MCF 10A (cell line): ENCODE data around the gene DSTN. TPM values are rescaled to one million over a fixed set of nuclear protein-coding genes. Genes with fewer than 3 reads are reported as not detected.

Experiments used
- BruUV-seq: library from RNA; stranded (reverse); fragments of 400-500 nt; replicated peaks from 2 replicates; lab custom pipeline; 2021; lab: Mats Ljungman, UMichigan
- CTCF ChIA-PET: fragments of 300-600 bp; sonication (Branson Sonifier 250); formaldehyde crosslinking; extraction: SDS; loops from one replicate; lab custom pipeline; 2021; ENCODE audit warnings: antibody characterized with exemption, inconsistent platforms; lab: Yijun Ruan, JAX
- POLR2A ChIA-PET: fragments of 300-600, 350-650 bp; sonication (Branson Sonifier 250); formaldehyde crosslinking; extraction: SDS; loops from one replicate; lab custom pipeline; 2020; ENCODE audit warnings: antibody characterized with exemption, inconsistent platforms; lab: Yijun Ruan, JAX
- DNase-seq: peaks from one replicate; pipeline ENCODE4 v3.0.0-alpha.2; 2018; ENCODE audit not compliant: unreplicated experiment
- H3K27ac Mint-ChIP-seq: one replicate; pipeline ENCODE4 v1.8.0; 2022; ENCODE audit warnings: mild to moderate bottlenecking, low read depth, mixed read lengths; ENCODE audit not compliant: unreplicated experiment
- H3K27me3 Mint-ChIP-seq: one replicate; pipeline ENCODE4 v1.8.0; 2022; ENCODE audit warnings: mixed read lengths; ENCODE audit not compliant: insufficient read depth, unreplicated experiment
- H3K36me3 Mint-ChIP-seq: one replicate; pipeline ENCODE4 v1.8.0; 2022; ENCODE audit warnings: mild to moderate bottlenecking, moderate library complexity, mixed read lengths; ENCODE audit not compliant: insufficient read depth, unreplicated experiment
- H3K4me1 Mint-ChIP-seq: one replicate; pipeline ENCODE4 v1.8.0; 2022; ENCODE audit warnings: mixed read lengths; ENCODE audit not compliant: insufficient read depth, unreplicated experiment
- H3K4me3 Mint-ChIP-seq: one replicate; pipeline ENCODE4 v1.8.0; 2022; ENCODE audit warnings: mild to moderate bottlenecking, moderate library complexity, mixed read lengths; ENCODE audit not compliant: unreplicated experiment
- H3K9me3 Mint-ChIP-seq: one replicate; pipeline ENCODE4 v1.8.0; 2022; ENCODE audit warnings: mixed read lengths; ENCODE audit not compliant: unreplicated experiment
- CTCF ChIP-seq: fragments of 200-600 bp; IDR thresholded peaks from one replicate; pipeline ENCODE4 v1.8.0; 2022; ENCODE audit warnings: antibody characterized with exemption, mild to moderate bottlenecking; ENCODE audit not compliant: unreplicated experiment
- intact Hi-C: fragments of 100-400 bp; cut with micrococcal nuclease; formaldehyde crosslinking; loops from 2 replicates; pipeline ENCODE4 v1.14.1; 2022
- total RNA-seq: library from RNA; stranded (reverse); gene quantifications from 2 replicates; pipeline ENCODE4 v1.2.3, GENCODE V29; 2022

Gene DSTN
- total RNA-seq, 1 experiment from 2014 or later, result 280 TPM

DNA sequence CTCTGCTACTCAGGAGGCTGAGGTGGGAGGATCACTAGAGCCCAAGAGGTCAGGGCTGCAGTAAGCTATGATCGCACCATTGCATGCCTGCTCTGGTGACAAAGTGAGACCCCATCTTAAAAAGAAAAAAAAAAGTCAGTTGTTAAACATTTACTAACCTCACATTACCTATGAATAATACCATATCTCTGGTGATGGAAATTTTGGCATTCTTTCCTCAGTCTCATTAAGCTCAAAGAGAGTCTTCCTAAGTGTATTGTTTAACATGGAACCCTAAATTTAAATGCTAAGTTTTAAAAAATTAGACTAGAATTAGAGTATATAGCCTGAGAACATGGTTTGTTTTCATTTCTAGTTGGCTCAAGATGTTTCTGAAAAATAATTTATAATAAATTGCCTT, 27.4 kb upstream of the DSTN start:
- Mint-ChIP-seq H3K27ac (no peak overlapping the region), H3K36me3 (no peaks in the 10 kb centered on the region), H3K4me3 (no peak overlapping the region), H3K27me3 (no peaks in the 10 kb centered on the region), H3K9me3 (no peaks in the 10 kb centered on the region), H3K4me1 (peaks cover 27% of the 10 kb centered on the region)
- TF ChIP-seq CTCF, result no peak
- no TSS peak for BruUV-seq
- intact Hi-C loops, result loop anchor here (1.0 kb wide), 2 partner anchors 16 to 27 kb away; no protein-coding TSS in a partner anchor
- DNase-seq, result no peak
- POLR2A ChIA-PET, result interaction anchor here (0.6 to 9.9 kb wide), 28 partner anchors 8 to 964 kb away, joined by 3 to 348 read pairs (median 4); partner anchors contain the start of genes BFSP1 and DSTN
- CTCF ChIA-PET, result interaction anchor here (0.6 to 7.9 kb wide), 18 partner anchors 9 to 738 kb away, joined by 3 to 75 read pairs (median 4); partner anchors contain the start of gene DSTN

DNA sequence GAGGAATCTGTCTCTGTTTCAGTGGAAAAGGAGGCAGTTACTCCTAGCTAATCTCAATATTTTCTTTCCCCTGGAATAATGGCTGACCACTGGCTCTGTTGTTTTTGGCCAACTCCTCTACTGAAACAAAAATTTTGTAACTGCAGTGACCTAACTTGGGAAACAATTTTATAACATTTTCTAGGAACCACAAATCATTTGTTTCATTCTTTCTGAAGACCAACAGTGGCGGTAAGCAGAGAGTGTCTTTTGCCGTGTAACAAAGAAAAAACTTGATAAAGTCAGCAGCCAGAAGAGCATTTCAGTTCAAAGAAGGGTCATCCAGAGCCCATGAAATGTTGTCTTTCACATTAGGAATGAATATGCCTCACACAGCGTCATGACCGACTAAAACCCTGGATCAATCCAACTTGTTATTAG, 26.9 kb upstream of the DSTN start:
- Mint-ChIP-seq H3K36me3 (no peaks in the 10 kb centered on the region), H3K4me1 (peaks cover 27% of the 10 kb centered on the region), H3K9me3 (no peaks in the 10 kb centered on the region), H3K27me3 (no peaks in the 10 kb centered on the region), H3K4me3 (no peak overlapping the region), H3K27ac (no peak overlapping the region)
- no TSS peak for BruUV-seq
- ChIA-PET CTCF (interaction anchor here (0.6 to 7.9 kb wide), 15 partner anchors 10 to 454 kb away, joined by 3 to 75 read pairs (median 4); partner anchors contain the start of gene DSTN), POLR2A (interaction anchor here (0.6 to 9.9 kb wide), 27 partner anchors 8 to 963 kb away, joined by 3 to 348 read pairs (median 5); partner anchors contain the start of genes BFSP1, DSTN, RRBP1 and ZNF133)
- no peak for TF ChIP-seq CTCF
- DNase-seq, result peak; percentile 71
- intact Hi-C loops, result loop anchor here (1.0 kb wide), 2 partner anchors 15 to 26 kb away; no protein-coding TSS in a partner anchor

- CTCF ChIA-PET, result interaction anchor here (0.6 to 7.9 kb wide), 17 partner anchors 9 to 966 kb away, joined by 3 to 75 read pairs (median 4); partner anchors contain the start of genes BFSP1 and DSTN
- POLR2A ChIA-PET, result interaction anchor here (0.6 to 9.9 kb wide), 17 partner anchors 7 to 923 kb away, joined by 3 to 348 read pairs (median 5); partner anchors contain the start of genes BFSP1, DSTN, RRBP1 and ZNF133
- no peak for TF ChIP-seq CTCF
- H3K4me1 Mint-ChIP-seq, result peaks cover 24% of the 10 kb centered on the region
- no peak overlapping the region for H3K27ac Mint-ChIP-seq
- no peak for DNase-seq
- H3K27me3 Mint-ChIP-seq, result no peaks in the 10 kb centered on the region
- H3K4me3 Mint-ChIP-seq, result no peak overlapping the region
- H3K36me3 Mint-ChIP-seq, result no peaks in the 10 kb centered on the region
- H3K9me3 Mint-ChIP-seq, result no peaks in the 10 kb centered on the region
- no TSS peak for BruUV-seq
- intact Hi-C loops, result no loop called here
Observed at GRCh38 chr20:17543531-17544131, 26.2 kb upstream of the DSTN start.

DNA sequence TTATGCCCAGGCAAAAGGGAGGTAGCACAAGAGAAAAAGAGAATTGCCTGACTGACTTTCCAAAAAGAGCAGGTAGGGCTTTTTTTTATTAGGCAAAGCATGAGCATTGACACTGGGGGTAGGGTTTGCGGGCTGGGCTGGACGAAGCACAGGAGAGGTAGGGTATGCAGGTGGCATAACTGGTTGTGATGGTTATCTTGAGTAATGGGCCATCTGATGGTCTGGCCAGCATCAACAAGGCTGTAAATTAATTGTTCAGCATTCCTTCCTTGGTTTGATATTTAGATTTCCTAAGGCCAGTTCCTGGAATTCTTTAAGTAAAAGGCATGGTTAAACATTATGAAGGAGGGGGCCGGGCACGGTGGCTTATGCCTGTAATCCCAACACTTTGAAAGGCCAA, 24.7 kb upstream of the DSTN start:
- no TSS peak for BruUV-seq
- ChIA-PET POLR2A (interaction anchor here (1.1 to 9.9 kb wide), 3 partner anchors 14 to 41 kb away, joined by 3 to 348 read pairs (median 214); partner anchors contain the start of gene DSTN), CTCF (interaction anchor here (0.6 to 7.9 kb wide), 6 partner anchors 9 to 413 kb away, joined by 3 to 75 read pairs (median 5); partner anchors contain the start of gene DSTN)
- intact Hi-C loops, result no loop called here
- H3K4me3 Mint-ChIP-seq, result no peak overlapping the region
- H3K4me1 Mint-ChIP-seq, result peaks cover 22% of the 10 kb centered on the region
- no peak overlapping the region for H3K27ac Mint-ChIP-seq
- DNase-seq, result no peak
- H3K9me3 Mint-ChIP-seq, result no peaks in the 10 kb centered on the region
- H3K27me3 Mint-ChIP-seq, result no peaks in the 10 kb centered on the region
- no peaks in the 10 kb centered on the region for H3K36me3 Mint-ChIP-seq
- no peak for TF ChIP-seq CTCF
